OCI-LY1 (cell line): ENCODE results near the gene DHX8.
"Not testable (repeated sequence)": the region's sequence is repeated elsewhere in the genome, so short reads cannot be mapped to it uniquely, and the experiment has no call there.

ENCODE experiments used
- H2AFZ ChIP-seq: fragments of 200-600 bp; sonication (generic), shearing (Covaris generic); 2 replicates; pipeline ENCODE4 v1.6.0; 2014; ENCODE audit warnings: antibody characterized with exemption, mild to moderate bottlenecking, low read length
- H3F3A ChIP-seq: fragments of 200-600 bp; sonication (generic), shearing (Covaris generic); 2 replicates; pipeline ENCODE4 v1.6.0; 2014; ENCODE audit warnings: mild to moderate bottlenecking, antibody characterized with exemption, low read length, moderate library complexity; ENCODE audit not compliant: insufficient read depth
- H3K27ac ChIP-seq: fragments of 200-600 bp; sonication (generic); 2 replicates; pipeline ENCODE4 v1.5.1; 2014; ENCODE audit warnings: low read length, mixed run types, mild to moderate bottlenecking, low read depth; ENCODE audit not compliant: poor library complexity, severe bottlenecking
- H3K27me3 ChIP-seq: fragments of 200-600 bp; sonication (generic); 2 replicates; pipeline ENCODE4 v1.6.0; 2014; ENCODE audit warnings: antibody characterized with exemption, mild to moderate bottlenecking, low read length, moderate library complexity; ENCODE audit not compliant: insufficient read depth
- H3K36me3 ChIP-seq: fragments of 200-600 bp; sonication (generic); 2 replicates; pipeline ENCODE4 v1.6.1; 2014; ENCODE audit warnings: mild to moderate bottlenecking, antibody characterized with exemption, low read length, moderate library complexity, mixed read lengths; ENCODE audit not compliant: insufficient read depth
- H3K4me1 ChIP-seq: fragments of 200-600 bp; sonication (generic); 2 replicates; pipeline ENCODE4 v1.5.1; 2014; ENCODE audit warnings: mild to moderate bottlenecking, low read length, moderate library complexity; ENCODE audit not compliant: insufficient read depth, severe bottlenecking
- H3K4me2 ChIP-seq: fragments of 200-600 bp; sonication (generic), shearing (Covaris generic); 2 replicates; pipeline ENCODE4 v1.6.1; 2014; ENCODE audit warnings: low read length
- H3K4me3 ChIP-seq: fragments of 200-600 bp; sonication (generic); 2 replicates; pipeline ENCODE4 v1.5.1; 2014; ENCODE audit warnings: low read length, low read depth, mild to moderate bottlenecking, mixed read lengths; ENCODE audit not compliant: poor library complexity, severe bottlenecking
- H3K79me2 ChIP-seq: fragments of 200-600 bp; shearing (Covaris generic); 2 replicates; pipeline ENCODE4 v1.6.1; 2016; ENCODE audit warnings: mixed run types, low read length, mixed read lengths; ENCODE audit not compliant: insufficient read depth
- H3K9ac ChIP-seq: fragments of 200-600 bp; sonication (generic), shearing (Covaris generic); 2 replicates; pipeline ENCODE4 v1.6.1; 2014; ENCODE audit warnings: mild to moderate bottlenecking, low read length, mixed read lengths
- H3K9me2 ChIP-seq: fragments of 200-600 bp; sonication (generic), shearing (Covaris generic); 2 replicates; pipeline ENCODE4 v1.6.1; 2014; ENCODE audit warnings: low read depth, mild to moderate bottlenecking, low read length, mixed read lengths
- H3K9me3 ChIP-seq: fragments of 200-600 bp; shearing (Covaris generic); 2 replicates; pipeline ENCODE4 v1.6.1; 2014; ENCODE audit warnings: low read length, mixed read lengths
- H4K20me1 ChIP-seq: fragments of 200-600 bp; sonication (generic), shearing (Covaris generic); 2 replicates; pipeline ENCODE4 v1.6.0; 2016; ENCODE audit warnings: mild to moderate bottlenecking, low read length; ENCODE audit not compliant: insufficient read depth
- CTCF ChIP-seq: fragments of 200-600 bp; sonication (generic), shearing (Covaris generic); IDR thresholded peaks from 2 replicates; pipeline ENCODE4 v1.5.1; 2017; ENCODE audit warnings: mild to moderate bottlenecking, antibody characterized with exemption, low read length, moderate library complexity, mixed read lengths
- EZH2 ChIP-seq: fragments of 200-600 bp; sonication (generic), shearing (Covaris generic); IDR thresholded peaks from 2 replicates; pipeline ENCODE4 v1.8.0; 2017; ENCODE audit warnings: borderline replicate concordance, mixed run types, mild to moderate bottlenecking, antibody characterized with exemption, low read length, moderate library complexity, mixed read lengths

The DHX8 gene

GRCh38 chr17:43482103-43483012 is 1.4 kb upstream of the DHX8 start:
- no peaks in the 10 kb centered on the region for H3K9me3 ChIP-seq
- no peak overlapping the region for H2AFZ ChIP-seq
- no peak overlapping the region for H3K27ac ChIP-seq
- H3F3A ChIP-seq: no peaks in the 10 kb centered on the region
- H3K9ac ChIP-seq: no peak overlapping the region
- peaks cover 25% of the 10 kb centered on the region for H3K4me1 ChIP-seq
- no peaks in the 10 kb centered on the region for H3K9me2 ChIP-seq
- no peaks in the 10 kb centered on the region for H3K36me3 ChIP-seq
- H3K27me3 ChIP-seq: no peaks in the 10 kb centered on the region
- TF ChIP-seq CTCF (no peak), EZH2 (no peak)
- H3K4me2 ChIP-seq: no peak overlapping the region
- no peaks in the 10 kb centered on the region for H4K20me1 ChIP-seq
- peaks cover 34% of the 10 kb centered on the region for H3K79me2 ChIP-seq
- no peak overlapping the region for H3K4me3 ChIP-seq

GRCh38 chr17:43490621-43491020 is 6.8 kb downstream of the DHX8 start:
- Histone ChIP-seq H3K4me3 (no peak overlapping the region), H3F3A (no peaks in the 10 kb centered on the region), H3K4me2 (no peak overlapping the region), H3K79me2 (peaks cover 17% of the 10 kb centered on the region), H3K27ac (no peak overlapping the region), H2AFZ (no peak overlapping the region), H3K4me1 (peaks cover 5% of the 10 kb centered on the region), H3K9me3 (no peaks in the 10 kb centered on the region), H3K9ac (no peak overlapping the region), H3K27me3 (no peaks in the 10 kb centered on the region), H3K36me3 (peaks cover 49% of the 10 kb centered on the region), H4K20me1 (no peaks in the 10 kb centered on the region), H3K9me2 (no peaks in the 10 kb centered on the region)
- no peak for TF ChIP-seq CTCF
- TF ChIP-seq EZH2: no peak

- H3K27ac ChIP-seq, H4K20me1 ChIP-seq, H3K4me1 ChIP-seq, H3K4me2 ChIP-seq, H3K4me3 ChIP-seq, H3K9me2 ChIP-seq, H3K79me2 ChIP-seq, H3K27me3 ChIP-seq, H3K9ac ChIP-seq, H3K9me3 ChIP-seq, H2AFZ ChIP-seq, H3F3A ChIP-seq: not testable (repeated sequence)
- H3K36me3 ChIP-seq: peaks cover 92% of the 10 kb centered on the region
These were observed 25.7 kb downstream of the DHX8 start for GRCh38 chr17:43509440-43509839.

GRCh38 chr17:43511199-43511598 is 27.4 kb downstream of the DHX8 start:
- H4K20me1 ChIP-seq, H3K9me3 ChIP-seq, H3K4me2 ChIP-seq, H3K27ac ChIP-seq, H3K9me2 ChIP-seq, H2AFZ ChIP-seq, H3K4me3 ChIP-seq, H3K27me3 ChIP-seq, H3K79me2 ChIP-seq, H3F3A ChIP-seq, H3K4me1 ChIP-seq, H3K9ac ChIP-seq: not testable (repeated sequence)
- peaks cover 87% of the 10 kb centered on the region for H3K36me3 ChIP-seq
